Measurements from ENCODE around the gene KLHL34.

- TF ChIP-seq, protein P1, sequence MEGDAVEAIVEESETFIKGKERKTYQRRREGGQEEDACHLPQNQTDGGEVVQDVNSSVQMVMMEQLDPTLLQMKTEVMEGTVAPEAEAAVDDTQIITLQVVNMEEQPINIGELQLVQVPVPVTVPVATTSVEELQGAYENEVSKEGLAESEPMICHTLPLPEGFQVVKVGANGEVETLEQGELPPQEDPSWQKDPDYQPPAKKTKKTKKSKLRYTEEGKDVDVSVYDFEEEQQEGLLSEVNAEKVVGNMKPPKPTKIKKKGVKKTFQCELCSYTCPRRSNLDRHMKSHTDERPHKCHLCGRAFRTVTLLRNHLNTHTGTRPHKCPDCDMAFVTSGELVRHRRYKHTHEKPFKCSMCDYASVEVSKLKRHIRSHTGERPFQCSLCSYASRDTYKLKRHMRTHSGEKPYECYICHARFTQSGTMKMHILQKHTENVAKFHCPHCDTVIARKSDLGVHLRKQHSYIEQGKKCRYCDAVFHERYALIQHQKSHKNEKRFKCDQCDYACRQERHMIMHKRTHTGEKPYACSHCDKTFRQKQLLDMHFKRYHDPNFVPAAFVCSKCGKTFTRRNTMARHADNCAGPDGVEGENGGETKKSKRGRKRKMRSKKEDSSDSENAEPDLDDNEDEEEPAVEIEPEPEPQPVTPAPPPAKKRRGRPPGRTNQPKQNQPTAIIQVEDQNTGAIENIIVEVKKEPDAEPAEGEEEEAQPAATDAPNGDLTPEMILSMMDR (IDR thresholded peaks at IDR 0.05; ENCODE audit: low read length): no peak
- TF ChIP-seq EZH2 (IDR thresholded peaks at IDR 0.05; ENCODE audit: borderline replicate concordance, low read length): no peak
These were observed 616 bp upstream of the KLHL34 start for GRCh38 chrX:21658746-21659145.
